Stimulated activated CD8-positive, alpha-beta memory T cell treated with anti-CD3 and anti-CD28 coated beads, Interleukin-7, amount 100 ng/mL, for 4 hours (primary cell): ENCODE results near the gene PTGIS.
"Not testable (repeated sequence)": the region's sequence is repeated elsewhere in the genome, so short reads cannot be mapped to it uniquely, and the experiment has no call there.

Source experiments
- DNase-seq, 2 donors: peaks; one replicate each; pipeline ENCODE4 v3.0.0-alpha.2; 2020; ENCODE audit warnings: low read depth in 2 of 2

The PTGIS gene

GRCh38 chr20:49579874-49580812 lies 12.2 kb upstream of the PTGIS start:
- no peak for DNase-seq

- DNase-seq: no peak
Observed at GRCh38 chr20:49579195-49579594, 11.3 kb upstream of the PTGIS start.

- no peak for DNase-seq
Observed at GRCh38 chr20:49578436-49578835, 10.5 kb upstream of the PTGIS start.

GRCh38 chr20:49575551-49576060 lies 7.7 kb upstream of the PTGIS start:
- no peak for DNase-seq

- no peak for DNase-seq
Observed at GRCh38 chr20:49573900-49574416, 6.0 kb upstream of the PTGIS start.

GRCh38 chr20:49572857-49573256 lies 4.9 kb upstream of the PTGIS start:
- no peak for DNase-seq

- no peak for DNase-seq
Observed at GRCh38 chr20:49571553-49571835, 3.6 kb upstream of the PTGIS start.

GRCh38 chr20:49570828-49571552 lies 3.1 kb upstream of the PTGIS start:
- no peak for DNase-seq

GRCh38 chr20:49570161-49570827 lies 2.4 kb upstream of the PTGIS start:
- no peak for DNase-seq

GRCh38 chr20:49569411-49570115 lies 1.6 kb upstream of the PTGIS start:
- DNase-seq: no peak

- no peak for DNase-seq
Observed at GRCh38 chr20:49568278-49569151, 578 bp upstream of the PTGIS start.

- DNase-seq: no peak
Observed at GRCh38 chr20:49566401-49567364, 1.3 kb downstream of the PTGIS start.

GRCh38 chr20:49564991-49565390 lies 2.9 kb downstream of the PTGIS start:
- DNase-seq: not testable (repeated sequence)

- DNase-seq: no peak
Observed at GRCh38 chr20:49563015-49563980, 4.6 kb downstream of the PTGIS start.

GRCh38 chr20:49562311-49563014 lies 5.5 kb downstream of the PTGIS start:
- DNase-seq: no peak

GRCh38 chr20:49561806-49562205 lies 6.1 kb downstream of the PTGIS start:
- no peak for DNase-seq

- no peak for DNase-seq
Observed at GRCh38 chr20:49561256-49561655, 6.7 kb downstream of the PTGIS start.

GRCh38 chr20:49560646-49561045 lies 7.3 kb downstream of the PTGIS start:
- DNase-seq: no peak
